WTC11 (cell line): ENCODE measurements around the gene AVP. TPM values are rescaled to one million over a fixed set of nuclear protein-coding genes. Genes with fewer than 3 reads are reported as not detected.

Source experiments
- ATAC-seq: fragments of 200-7000 bp; cut with Tn5 transposase; 2 replicates; pipeline ENCODE4 v1.10.0; 2021; ENCODE audit warnings: mild to moderate bottlenecking, moderate library complexity
- CTCF ChIA-PET: fragments of 300-600 bp; sonication (Branson Sonifier 250); formaldehyde crosslinking; loops from one replicate; lab custom pipeline; 2021; ENCODE audit warnings: antibody characterized with exemption; lab: Charles Lee
- POLR2A ChIA-PET: fragments of 350-600 bp; sonication (Branson Sonifier 250); formaldehyde crosslinking; loops from one replicate; lab custom pipeline; 2021; ENCODE audit warnings: antibody characterized with exemption; lab: Charles Lee
- DNase-seq: peaks from one replicate; pipeline ENCODE4 v3.0.0; 2021; ENCODE audit warnings: low spot score
- H3K27ac Mint-ChIP-seq: 2 replicates; pipeline ENCODE4 v1.8.0; 2021; ENCODE audit warnings: mixed read lengths
- H3K27me3 Mint-ChIP-seq: 2 replicates; pipeline ENCODE4 v1.8.0; 2021; ENCODE audit warnings: low read depth, mild to moderate bottlenecking, moderate library complexity, mixed read lengths
- H3K36me3 Mint-ChIP-seq: 2 replicates; pipeline ENCODE4 v1.8.0; 2021; ENCODE audit warnings: mixed read lengths
- H3K4me1 Mint-ChIP-seq: 2 replicates; pipeline ENCODE4 v1.8.0; 2022; ENCODE audit warnings: mixed read lengths
- H3K4me3 Mint-ChIP-seq: 2 replicates; pipeline ENCODE4 v1.8.0; 2021; ENCODE audit warnings: mild to moderate bottlenecking, moderate library complexity, mixed read lengths
- H3K9me3 Mint-ChIP-seq: 2 replicates; pipeline ENCODE4 v1.8.0; 2021; ENCODE audit warnings: mixed read lengths
- ARID4B ChIP-seq: sonication (generic); formaldehyde crosslinking; IDR thresholded peaks from 2 replicates; pipeline ENCODE4 v1.8.0; 2023; ENCODE audit warnings: missing genetic modification reagents, mild to moderate bottlenecking, borderline replicate concordance
- ATF2 ChIP-seq: sonication (generic); formaldehyde crosslinking; IDR thresholded peaks from 2 replicates; pipeline ENCODE4 v1.8.1; 2022; ENCODE audit warnings: low read depth, missing genetic modification reagents, borderline replicate concordance
- CREB1 ChIP-seq: sonication (generic); formaldehyde crosslinking; IDR thresholded peaks from 2 replicates; pipeline ENCODE4 v1.8.0; 2023; ENCODE audit warnings: mild to moderate bottlenecking, missing genetic modification reagents
- CTCF ChIP-seq: fragments of 200-600 bp; IDR thresholded peaks from 2 replicates; pipeline ENCODE4 v1.8.0; 2022; ENCODE audit warnings: antibody characterized with exemption
- ESRRA ChIP-seq: sonication (generic); formaldehyde crosslinking; IDR thresholded peaks from 2 replicates; pipeline ENCODE4 v1.8.1; 2022; ENCODE audit warnings: mild to moderate bottlenecking, missing genetic modification reagents, borderline replicate concordance
- FOXJ3 ChIP-seq: sonication (generic); formaldehyde crosslinking; IDR thresholded peaks from 2 replicates; pipeline ENCODE4 v1.9.0; 2021; ENCODE audit warnings: missing genetic modification reagents, mild to moderate bottlenecking, borderline replicate concordance
- HMGA2 ChIP-seq: fragments of 250-450 bp; sonication (Bioruptor Pico); IDR thresholded peaks from 2 replicates; pipeline ENCODE4 v1.4.0; 2021; ENCODE audit warnings: mild to moderate bottlenecking, moderate library complexity
- IRF1 ChIP-seq: sonication (generic); formaldehyde crosslinking; IDR thresholded peaks from 2 replicates; pipeline ENCODE4 v1.8.0; 2023; ENCODE audit warnings: missing genetic modification reagents
- JUN ChIP-seq: sonication (generic); formaldehyde crosslinking; IDR thresholded peaks from 2 replicates; pipeline ENCODE4 v1.8.0; 2023; ENCODE audit warnings: mild to moderate bottlenecking, missing genetic modification reagents
- MAX ChIP-seq: sonication (generic); formaldehyde crosslinking; IDR thresholded peaks from 2 replicates; pipeline ENCODE4 v1.8.0; 2022; ENCODE audit warnings: mild to moderate bottlenecking, missing genetic modification reagents
- MLX ChIP-seq: sonication (generic); formaldehyde crosslinking; IDR thresholded peaks from 2 replicates; pipeline ENCODE4 v1.8.1; 2023; ENCODE audit warnings: mild to moderate bottlenecking, missing genetic modification reagents, moderate library complexity
- NFATC4 ChIP-seq: fragments of 250-450 bp; sonication (Bioruptor Pico); IDR thresholded peaks from 2 replicates; pipeline ENCODE4 v1.9.0; 2021; ENCODE audit warnings: mild to moderate bottlenecking
- PRRX2 ChIP-seq: fragments of 250-450 bp; sonication (Bioruptor Pico); IDR thresholded peaks from 2 replicates; pipeline ENCODE4 v1.8.0; 2021; ENCODE audit warnings: mild to moderate bottlenecking
- SMAD3 ChIP-seq: sonication (generic); formaldehyde crosslinking; IDR thresholded peaks from 2 replicates; pipeline ENCODE4 v1.8.0; 2022; ENCODE audit warnings: missing genetic modification reagents, mild to moderate bottlenecking, borderline replicate concordance
- TCF7 ChIP-seq: sonication (generic); formaldehyde crosslinking; IDR thresholded peaks from 2 replicates; pipeline ENCODE4 v1.8.0; 2022; ENCODE audit warnings: mild to moderate bottlenecking, low read depth, missing genetic modification reagents, moderate library complexity
- TEAD1 ChIP-seq: sonication (generic); formaldehyde crosslinking; IDR thresholded peaks from 2 replicates; pipeline ENCODE4 v1.8.0; 2022; ENCODE audit warnings: mild to moderate bottlenecking, missing genetic modification reagents
- ZMAT4 ChIP-seq: fragments of 250-450 bp; sonication (Bioruptor Pico); IDR thresholded peaks from 2 replicates; pipeline ENCODE4 v1.9.0; 2021; ENCODE audit warnings: mild to moderate bottlenecking
- ZNF396 ChIP-seq: fragments of 250-450 bp; sonication (Bioruptor Pico); IDR thresholded peaks from 2 replicates; pipeline ENCODE4 v1.8.0; 2021; ENCODE audit warnings: mild to moderate bottlenecking, moderate library complexity, borderline replicate concordance
- ZNF532 ChIP-seq: fragments of 250-450 bp; sonication (Bioruptor Pico); IDR thresholded peaks from 2 replicates; pipeline ENCODE4 v1.9.0; 2021; ENCODE audit warnings: mild to moderate bottlenecking, borderline replicate concordance
- total RNA-seq: library from RNA; stranded (reverse); gene quantifications from 3 replicates; pipeline ENCODE4 v1.2.3, GENCODE V29; 2021

AVP gene
- total RNA-seq, 1 experiment from 2014 or later, result 0.50 TPM

- POLR2A ChIA-PET, result no interaction called here
Measured at GRCh38 chr20:3085571-3086072, 1.1 kb upstream of the AVP start.

More at GRCh38 chr20:3085571-3086072, 1.1 kb upstream of the AVP start:
- TF ChIP-seq HMGA2 (CRISPR knock-in tag) (no peak), MAX (CRISPR knock-in tag) (no peak), FOXJ3 (CRISPR knock-in tag) (no peak), SMAD3 (CRISPR knock-in tag) (no peak), JUN (no peak), ZMAT4 (no peak), CREB1 (CRISPR knock-in tag) (no peak), MLX (no peak), ARID4B (CRISPR knock-in tag) (no peak), ZNF532 (CRISPR knock-in tag) (no peak), ATF2 (CRISPR knock-in tag) (no peak), ESRRA (CRISPR knock-in tag) (no peak), TEAD1 (CRISPR knock-in tag) (no peak), IRF1 (CRISPR knock-in tag) (no peak), ZNF396 (no peak), CTCF (no peak), NFATC4 (no peak), PRRX2 (CRISPR knock-in tag) (no peak), TCF7 (CRISPR knock-in tag) (no peak)
- no peak overlapping the region for H3K27ac Mint-ChIP-seq
- CTCF ChIA-PET, result interaction anchor here (1.0 to 2.2 kb wide), 2 partner anchors 8 to 32 kb away, joined by 3 to 5 read pairs; no protein-coding TSS in a partner anchor
- peaks cover 40% of the 10 kb centered on the region for H3K27me3 Mint-ChIP-seq
- H3K4me1 Mint-ChIP-seq, result peaks cover 7% of the 10 kb centered on the region
- no peaks in the 10 kb centered on the region for H3K36me3 Mint-ChIP-seq
- no peak overlapping the region for H3K4me3 Mint-ChIP-seq
- ATAC-seq, result no peak
- H3K9me3 Mint-ChIP-seq, result peaks cover 3% of the 10 kb centered on the region
- no peak for DNase-seq
